ENCODE results near the gene MORC2. TPM values are rescaled to one million over a fixed set of nuclear protein-coding genes. Genes with fewer than 3 reads are reported as not detected.

MORC2 gene
- total and polyA plus RNA-seq, 2 donors (not counting 1 experiment from before 2014, with no cell fraction given), result 10.1 to 23.1 TPM

- TF ChIP-seq CTCF (conservative IDR thresholded peaks at IDR 0.05 in 1 of 2, IDR thresholded peaks at IDR 0.05 in 1 of 2; ENCODE audit: low read depth in 1 of 2, low read length in 2 of 2), result no peak
- TF ChIP-seq EZH2 (IDR thresholded peaks at IDR 0.05; ENCODE audit: low read length, missing control alignments), result no peak
- Histone ChIP-seq H3K27ac (ENCODE audit: insufficient read depth, low read length) (no peak overlapping the region), H3K79me2 (ENCODE audit: control insufficient read depth, insufficient read depth, low read length) (no peaks in the 10 kb centered on the region), H3K4me3 (replicated peaks in 1 of 4; ENCODE audit: control extremely low read depth in 1 of 4, insufficient read depth in 1 of 4, low read depth in 3 of 4, low read length in 4 of 4) (no peak overlapping the region), H3K27me3 (ENCODE audit: control insufficient read depth, insufficient read depth, low read length) (no peaks in the 10 kb centered on the region), H3K9me3 (ENCODE audit: control insufficient read depth, insufficient read depth, low read depth, low read length) (no peaks in the 10 kb centered on the region), H3K36me3 (ENCODE audit: control insufficient read depth, insufficient read depth, low read length) (no peaks in the 10 kb centered on the region), H3K4me2 (ENCODE audit: extremely low read depth, insufficient read depth, low read length) (no peak overlapping the region), H3K4me1 (ENCODE audit: control insufficient read depth, extremely low read depth, insufficient read depth, low read length) (no peaks in the 10 kb centered on the region), H3K9ac (ENCODE audit: insufficient read depth, low read length) (no peak overlapping the region), H4K20me1 (ENCODE audit: control insufficient read depth, extremely low read depth, insufficient read depth, low read length) (no peaks in the 10 kb centered on the region), H2AFZ (ENCODE audit: low read length) (no peak overlapping the region)
- DNase-seq (ENCODE audit: low read depth in 2 of 2), result no peak
Observed at GRCh38 chr22:30998329-30998728, 29.8 kb upstream of the MORC2 start.

DNA sequence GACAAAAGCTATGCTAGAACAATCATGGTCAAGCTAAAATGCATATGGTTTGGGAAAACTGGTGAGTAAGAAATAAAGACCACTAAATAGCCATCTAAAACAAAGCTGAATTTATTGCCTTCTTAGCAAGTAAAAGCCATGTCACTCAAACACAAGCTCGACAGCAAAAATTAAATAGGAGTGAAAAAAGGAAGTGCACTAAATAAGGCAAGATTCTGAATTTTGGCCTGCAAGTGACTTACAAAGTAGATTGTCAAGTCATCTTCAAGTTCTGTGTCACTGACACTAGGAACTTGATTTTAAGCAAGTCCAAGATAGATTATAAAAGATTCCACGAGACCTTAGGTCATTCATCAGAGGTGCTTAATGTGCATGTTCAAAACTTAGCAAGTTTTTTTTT, 27.9 kb upstream of the MORC2 start:
- Histone ChIP-seq H3K36me3 (ENCODE audit: control insufficient read depth, insufficient read depth, low read length) (no peaks in the 10 kb centered on the region), H3K9me3 (ENCODE audit: control insufficient read depth, insufficient read depth, low read depth, low read length) (no peaks in the 10 kb centered on the region), H3K27ac (ENCODE audit: insufficient read depth, low read length) (no peak overlapping the region), H3K4me1 (ENCODE audit: control insufficient read depth, extremely low read depth, insufficient read depth, low read length) (no peaks in the 10 kb centered on the region), H4K20me1 (ENCODE audit: control insufficient read depth, extremely low read depth, insufficient read depth, low read length) (no peaks in the 10 kb centered on the region), H3K4me2 (ENCODE audit: extremely low read depth, insufficient read depth, low read length) (no peak overlapping the region), H3K4me3 (replicated peaks in 1 of 4; ENCODE audit: control extremely low read depth in 1 of 4, insufficient read depth in 1 of 4, low read depth in 3 of 4, low read length in 4 of 4) (no peak overlapping the region), H3K79me2 (ENCODE audit: control insufficient read depth, insufficient read depth, low read length) (no peaks in the 10 kb centered on the region), H2AFZ (ENCODE audit: low read length) (no peak overlapping the region), H3K27me3 (ENCODE audit: control insufficient read depth, insufficient read depth, low read length) (no peaks in the 10 kb centered on the region), H3K9ac (ENCODE audit: insufficient read depth, low read length) (no peak overlapping the region)
- no peak for DNase-seq (ENCODE audit: low read depth in 2 of 2)
- TF ChIP-seq CTCF (conservative IDR thresholded peaks at IDR 0.05 in 1 of 2, IDR thresholded peaks at IDR 0.05 in 1 of 2; ENCODE audit: low read depth in 1 of 2, low read length in 2 of 2) (no peak), EZH2 (IDR thresholded peaks at IDR 0.05; ENCODE audit: low read length, missing control alignments) (no peak)

DNA sequence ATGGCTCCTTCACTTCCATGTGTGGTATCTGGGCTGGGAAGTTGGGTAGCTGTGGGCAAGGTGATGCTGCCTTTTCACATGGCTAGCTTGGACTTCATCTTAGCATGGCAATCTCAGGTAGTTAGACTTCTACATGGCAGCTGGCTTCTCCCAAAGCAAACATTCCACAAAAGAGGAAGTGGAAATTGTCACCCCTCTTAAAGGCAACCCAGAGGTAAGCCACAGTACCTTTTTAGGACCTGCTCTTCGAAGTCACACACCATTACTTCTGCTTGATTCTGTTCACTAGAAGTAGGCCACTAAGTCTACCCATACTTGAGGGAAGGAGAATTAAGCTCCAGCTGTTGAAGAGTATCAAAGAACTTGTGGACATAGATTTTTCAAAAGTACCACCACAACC, 26.4 kb upstream of the MORC2 start:
- H3K36me3 ChIP-seq (ENCODE audit: control insufficient read depth, insufficient read depth, low read length), result no peaks in the 10 kb centered on the region

More for the DNA sequence above, 26.4 kb upstream of the MORC2 start:
- Histone ChIP-seq H3K9me3 (ENCODE audit: control insufficient read depth, insufficient read depth, low read depth, low read length) (no peaks in the 10 kb centered on the region), H3K79me2 (ENCODE audit: control insufficient read depth, insufficient read depth, low read length) (no peaks in the 10 kb centered on the region), H4K20me1 (ENCODE audit: control insufficient read depth, extremely low read depth, insufficient read depth, low read length) (no peaks in the 10 kb centered on the region), H3K27ac (ENCODE audit: insufficient read depth, low read length) (no peak overlapping the region), H2AFZ (ENCODE audit: low read length) (no peak overlapping the region), H3K4me3 (replicated peaks in 1 of 4; ENCODE audit: control extremely low read depth in 1 of 4, insufficient read depth in 1 of 4, low read depth in 3 of 4, low read length in 4 of 4) (no peak overlapping the region), H3K27me3 (ENCODE audit: control insufficient read depth, insufficient read depth, low read length) (no peaks in the 10 kb centered on the region), H3K4me2 (ENCODE audit: extremely low read depth, insufficient read depth, low read length) (no peak overlapping the region), H3K4me1 (ENCODE audit: control insufficient read depth, extremely low read depth, insufficient read depth, low read length) (no peaks in the 10 kb centered on the region), H3K9ac (ENCODE audit: insufficient read depth, low read length) (no peak overlapping the region)
- TF ChIP-seq CTCF (conservative IDR thresholded peaks at IDR 0.05 in 1 of 2, IDR thresholded peaks at IDR 0.05 in 1 of 2; ENCODE audit: low read depth in 1 of 2, low read length in 2 of 2), result no peak
- no peak for TF ChIP-seq EZH2 (IDR thresholded peaks at IDR 0.05; ENCODE audit: low read length, missing control alignments)
- DNase-seq (ENCODE audit: low read depth in 2 of 2), result no peak
